SK-N-SH treated with all-trans-retinoic acid at 6 μM for 48 hours (cell line): ENCODE data around the gene MTHFS.
"Not testable (repeated sequence)": the region's sequence is repeated elsewhere in the genome, so short reads cannot be mapped to it uniquely, and the experiment has no call there.

Experiments
- ATAC-seq: fragments of 200-7000 bp; cut with Tn5 transposase; 3 replicates; pipeline ENCODE4 v1.9.1; 2020; ENCODE audit warnings: mild to moderate bottlenecking, moderate library complexity
- ARNTL ChIP-seq: fragments of 450-650 bp; formaldehyde crosslinking; IDR thresholded peaks from 2 replicates; pipeline ENCODE4 v1.5.0; 2020; ENCODE audit warnings: low read depth, mild to moderate bottlenecking, moderate library complexity, borderline replicate concordance
- BACH2 ChIP-seq: fragments of 250-450 bp; sonication (Bioruptor Pico); IDR thresholded peaks from 2 replicates; pipeline ENCODE4 v1.9.0; 2021; ENCODE audit warnings: mild to moderate bottlenecking, borderline replicate concordance
- CSDC2 ChIP-seq: fragments of 250-450 bp; sonication (Bioruptor Pico); IDR thresholded peaks from 2 replicates; pipeline ENCODE4 v1.5.0; 2020; ENCODE audit warnings: mild to moderate bottlenecking, moderate library complexity
- ESRRG ChIP-seq: fragments of 250-450 bp; sonication (Bioruptor Pico); IDR thresholded peaks from 2 replicates; pipeline ENCODE4 v1.6.1; 2021; ENCODE audit warnings: mild to moderate bottlenecking
- GLIS3 ChIP-seq: fragments of 250-450 bp; sonication (Bioruptor Pico); IDR thresholded peaks from 2 replicates; pipeline ENCODE4 v1.5.0; 2020; ENCODE audit warnings: mild to moderate bottlenecking, moderate library complexity
- ISL1 ChIP-seq: fragments of 250-450 bp; sonication (Bioruptor Pico); IDR thresholded peaks from 2 replicates; pipeline ENCODE4 v2.1.2; 2022; ENCODE audit warnings: mild to moderate bottlenecking, moderate library complexity
- OSR1 ChIP-seq: fragments of 250-450 bp; sonication (Bioruptor Pico); IDR thresholded peaks from 2 replicates; pipeline ENCODE4 v1.8.0; 2022; ENCODE audit warnings: moderate library complexity, mild to moderate bottlenecking, inconsistent platforms
- POU6F1 ChIP-seq: fragments of 250-450 bp; sonication (Bioruptor Pico); IDR thresholded peaks from 2 replicates; pipeline ENCODE4 v1.8.0; 2021; ENCODE audit warnings: low read depth, mild to moderate bottlenecking, moderate library complexity, borderline replicate concordance
- PPARA ChIP-seq: fragments of 250-450 bp; sonication (Bioruptor Pico); IDR thresholded peaks from 2 replicates; pipeline ENCODE4 v1.5.0; 2020; ENCODE audit warnings: mild to moderate bottlenecking, borderline replicate concordance
- RARB ChIP-seq: fragments of 250-450 bp; sonication (Bioruptor Pico); IDR thresholded peaks from 2 replicates; pipeline ENCODE4 v1.8.0; 2021; ENCODE audit warnings: mild to moderate bottlenecking, moderate library complexity
- SNAI2 ChIP-seq: fragments of 250-450 bp; sonication (Bioruptor Pico); IDR thresholded peaks from 2 replicates; pipeline ENCODE4 v1.5.0; 2020; ENCODE audit warnings: mild to moderate bottlenecking, moderate library complexity
- TCF4 ChIP-seq: fragments of 250-450 bp; sonication (Bioruptor Pico); IDR thresholded peaks from 2 replicates; pipeline ENCODE4 v1.8.0; 2021; ENCODE audit warnings: mild to moderate bottlenecking, moderate library complexity, borderline replicate concordance
- TOX ChIP-seq: fragments of 250-450 bp; sonication (Bioruptor Pico); IDR thresholded peaks from 2 replicates; pipeline ENCODE4 v1.8.0; 2021; ENCODE audit warnings: mild to moderate bottlenecking, moderate library complexity, borderline replicate concordance
- TSHZ2 ChIP-seq: fragments of 250-450 bp; sonication (Bioruptor Pico); IDR thresholded peaks from 2 replicates; pipeline ENCODE4 v1.5.0; 2020; ENCODE audit warnings: mild to moderate bottlenecking, moderate library complexity
- ZFP3 ChIP-seq: fragments of 250-450 bp; sonication (Bioruptor Pico); IDR thresholded peaks from 2 replicates; pipeline ENCODE4 v1.5.0; 2020; ENCODE audit warnings: mild to moderate bottlenecking, moderate library complexity
- ZFP30 ChIP-seq: fragments of 450-650 bp; formaldehyde crosslinking; IDR thresholded peaks from 2 replicates; pipeline ENCODE4 v1.5.0; 2022; ENCODE audit warnings: mild to moderate bottlenecking, moderate library complexity
- ZNF565 ChIP-seq: fragments of 450-650 bp; formaldehyde crosslinking; conservative IDR thresholded peaks from 2 replicates; pipeline ENCODE4 v1.5.0; 2020; ENCODE audit warnings: low read depth, mild to moderate bottlenecking, moderate library complexity
- ZNF70 ChIP-seq: fragments of 450-650 bp; formaldehyde crosslinking; IDR thresholded peaks from 2 replicates; pipeline ENCODE4 v1.5.0; 2020; ENCODE audit warnings: mild to moderate bottlenecking, moderate library complexity
- ZNF8 ChIP-seq: fragments of 450-650 bp; formaldehyde crosslinking; IDR thresholded peaks from 2 replicates; pipeline ENCODE4 v1.5.0; 2020; ENCODE audit warnings: mild to moderate bottlenecking, moderate library complexity
- TF ChIP-seq, protein P1 (sequence below): fragments of 250-450 bp; sonication (Bioruptor Pico); IDR thresholded peaks from 2 replicates; pipeline ENCODE4 v1.5.1; 2020; ENCODE audit warnings: low read depth, mild to moderate bottlenecking, moderate library complexity
- TF ChIP-seq, protein P2 (sequence below): fragments of 250-450 bp; sonication (Bioruptor Pico); IDR thresholded peaks from 2 replicates; pipeline ENCODE4 v1.5.1; 2021; ENCODE audit warnings: mild to moderate bottlenecking, moderate library complexity
- TF ChIP-seq, protein P3 (sequence below): fragments of 250-450 bp; sonication (Bioruptor Pico); IDR thresholded peaks from 2 replicates; pipeline ENCODE4 v1.8.0; 2020; ENCODE audit warnings: mild to moderate bottlenecking, moderate library complexity, borderline replicate concordance

Gene MTHFS

DNA sequence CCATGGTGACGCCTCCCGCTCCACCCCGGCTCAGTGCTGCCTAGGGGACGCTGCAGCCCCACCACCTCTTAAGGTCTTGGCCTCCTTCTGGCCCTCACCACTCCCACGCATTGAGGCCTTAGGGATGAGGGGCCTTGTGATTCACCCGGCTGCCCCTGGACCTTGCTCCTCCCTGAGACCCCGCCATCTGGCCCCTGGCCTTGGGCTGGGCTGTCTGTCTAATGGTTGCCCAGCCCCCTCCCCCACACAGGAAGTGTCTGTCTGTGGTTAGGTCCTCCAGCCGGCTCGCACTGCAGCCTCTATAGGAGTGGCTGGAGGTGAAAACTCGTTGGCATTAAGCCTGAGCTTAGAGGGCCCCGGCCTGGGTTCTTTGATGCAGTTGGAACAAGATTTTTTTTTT, 21.5 kb upstream of the MTHFS start:
- ATAC-seq: no peak
- TF ChIP-seq TOX (CRISPR knock-in tag): no peak
- no peak for TF ChIP-seq PPARA (CRISPR knock-in tag)

DNA sequence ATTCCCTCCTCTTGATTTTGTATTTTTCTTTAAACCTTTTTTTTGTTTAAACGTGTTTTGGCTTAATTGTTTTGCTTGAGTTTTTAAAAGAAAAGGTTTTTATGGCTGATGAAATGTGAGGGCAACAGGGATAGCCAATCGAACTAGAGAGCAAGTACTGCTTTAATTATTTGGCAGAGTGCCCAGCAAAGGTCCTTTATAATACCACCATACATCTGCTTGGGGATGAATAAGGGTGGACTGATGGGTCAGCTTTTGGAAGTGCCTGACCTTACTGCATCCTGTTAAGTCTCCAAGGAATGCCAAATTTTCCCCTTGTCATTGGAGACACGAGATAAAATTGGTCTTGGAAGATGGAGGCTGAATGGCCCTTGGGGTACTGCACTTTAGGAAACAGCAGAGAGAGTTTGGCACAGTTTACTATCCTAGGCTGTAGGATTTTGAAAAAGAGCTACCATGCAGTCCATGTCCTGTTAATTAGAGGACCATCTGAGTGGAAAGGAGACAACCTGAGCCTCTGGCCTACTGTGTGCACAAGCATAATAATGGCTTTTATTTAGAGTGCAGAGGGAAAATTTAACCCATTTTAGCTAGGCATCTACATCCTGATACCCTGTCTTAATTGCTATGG, 19.8 kb upstream of the MTHFS start:
- TF ChIP-seq ARNTL (CRISPR knock-in tag) (no peak), POU6F1 (CRISPR knock-in tag) (no peak), TOX (CRISPR knock-in tag) (no peak), BACH2 (CRISPR knock-in tag) (no peak), ZNF8 (CRISPR knock-in tag) (no peak), ZFP30 (CRISPR knock-in tag) (no peak), CSDC2 (CRISPR knock-in tag) (no peak), ISL1 (no peak), RARB (CRISPR knock-in tag) (no peak)
- no peak for ATAC-seq

- not testable (repeated sequence) for ATAC-seq
Observed at GRCh38 chr15:79915776-79916501, 19.1 kb upstream of the MTHFS start.

- TF ChIP-seq SNAI2 (CRISPR knock-in tag): no peak
- no peak for TF ChIP-seq POU6F1 (CRISPR knock-in tag)
- TF ChIP-seq ARNTL (CRISPR knock-in tag): no peak
- no peak for TF ChIP-seq TCF4
- no peak for TF ChIP-seq ZNF70
- TF ChIP-seq RARB (CRISPR knock-in tag): no peak
- no peak for TF ChIP-seq CSDC2 (CRISPR knock-in tag)
- no peak for TF ChIP-seq ZFP3
- TF ChIP-seq TSHZ2 (CRISPR knock-in tag): no peak
- TF ChIP-seq ZNF565 (CRISPR knock-in tag): no peak
- no peak for TF ChIP-seq ESRRG (CRISPR knock-in tag)
- TF ChIP-seq, protein P1, sequence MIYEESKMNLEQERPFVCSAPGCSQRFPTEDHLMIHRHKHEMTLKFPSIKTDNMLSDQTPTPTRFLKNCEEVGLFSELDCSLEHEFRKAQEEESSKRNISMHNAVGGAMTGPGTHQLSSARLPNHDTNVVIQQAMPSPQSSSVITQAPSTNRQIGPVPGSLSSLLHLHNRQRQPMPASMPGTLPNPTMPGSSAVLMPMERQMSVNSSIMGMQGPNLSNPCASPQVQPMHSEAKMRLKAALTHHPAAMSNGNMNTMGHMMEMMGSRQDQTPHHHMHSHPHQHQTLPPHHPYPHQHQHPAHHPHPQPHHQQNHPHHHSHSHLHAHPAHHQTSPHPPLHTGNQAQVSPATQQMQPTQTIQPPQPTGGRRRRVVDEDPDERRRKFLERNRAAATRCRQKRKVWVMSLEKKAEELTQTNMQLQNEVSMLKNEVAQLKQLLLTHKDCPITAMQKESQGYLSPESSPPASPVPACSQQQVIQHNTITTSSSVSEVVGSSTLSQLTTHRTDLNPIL (CRISPR knock-in tag): no peak
- no peak for TF ChIP-seq ZNF8 (CRISPR knock-in tag)
- no peak for TF ChIP-seq PPARA (CRISPR knock-in tag)
- no peak for TF ChIP-seq OSR1 (CRISPR knock-in tag)
- TF ChIP-seq, protein P2, sequence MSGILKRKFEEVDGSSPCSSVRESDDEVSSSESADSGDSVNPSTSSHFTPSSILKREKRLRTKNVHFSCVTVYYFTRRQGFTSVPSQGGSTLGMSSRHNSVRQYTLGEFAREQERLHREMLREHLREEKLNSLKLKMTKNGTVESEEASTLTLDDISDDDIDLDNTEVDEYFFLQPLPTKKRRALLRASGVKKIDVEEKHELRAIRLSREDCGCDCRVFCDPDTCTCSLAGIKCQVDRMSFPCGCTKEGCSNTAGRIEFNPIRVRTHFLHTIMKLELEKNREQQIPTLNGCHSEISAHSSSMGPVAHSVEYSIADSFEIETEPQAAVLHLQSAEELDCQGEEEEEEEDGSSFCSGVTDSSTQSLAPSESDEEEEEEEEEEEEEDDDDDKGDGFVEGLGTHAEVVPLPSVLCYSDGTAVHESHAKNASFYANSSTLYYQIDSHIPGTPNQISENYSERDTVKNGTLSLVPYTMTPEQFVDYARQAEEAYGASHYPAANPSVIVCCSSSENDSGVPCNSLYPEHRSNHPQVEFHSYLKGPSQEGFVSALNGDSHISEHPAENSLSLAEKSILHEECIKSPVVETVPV: no peak
- no peak for TF ChIP-seq GLIS3
- TF ChIP-seq, protein P3, sequence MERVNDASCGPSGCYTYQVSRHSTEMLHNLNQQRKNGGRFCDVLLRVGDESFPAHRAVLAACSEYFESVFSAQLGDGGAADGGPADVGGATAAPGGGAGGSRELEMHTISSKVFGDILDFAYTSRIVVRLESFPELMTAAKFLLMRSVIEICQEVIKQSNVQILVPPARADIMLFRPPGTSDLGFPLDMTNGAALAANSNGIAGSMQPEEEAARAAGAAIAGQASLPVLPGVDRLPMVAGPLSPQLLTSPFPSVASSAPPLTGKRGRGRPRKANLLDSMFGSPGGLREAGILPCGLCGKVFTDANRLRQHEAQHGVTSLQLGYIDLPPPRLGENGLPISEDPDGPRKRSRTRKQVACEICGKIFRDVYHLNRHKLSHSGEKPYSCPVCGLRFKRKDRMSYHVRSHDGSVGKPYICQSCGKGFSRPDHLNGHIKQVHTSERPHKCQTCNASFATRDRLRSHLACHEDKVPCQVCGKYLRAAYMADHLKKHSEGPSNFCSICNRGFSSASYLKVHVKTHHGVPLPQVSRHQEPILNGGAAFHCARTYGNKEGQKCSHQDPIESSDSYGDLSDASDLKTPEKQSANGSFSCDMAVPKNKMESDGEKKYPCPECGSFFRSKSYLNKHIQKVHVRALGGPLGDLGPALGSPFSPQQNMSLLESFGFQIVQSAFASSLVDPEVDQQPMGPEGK: no peak
- ATAC-seq: no peak
Observed at GRCh38 chr15:79914728-79915127, 17.9 kb upstream of the MTHFS start.

GRCh38 chr15:79909556-79910335, 12.9 kb upstream of the MTHFS start:
- not testable (repeated sequence) for ATAC-seq
